ENCODE results near the gene COL23A1. TPM values are rescaled to one million over a fixed set of nuclear protein-coding genes. Genes with fewer than 3 reads are reported as not detected.

The COL23A1 gene
- total and polyA plus RNA-seq, 2 experiments from 2014 or later, result 4.8 to 8.2 TPM

- H3K9me3 Mint-ChIP-seq, result no peaks in the 10 kb centered on the region
- no peak for DNase-seq (ENCODE audit: low spot score)
- no peak overlapping the region for H3K4me3 Mint-ChIP-seq
- H3K27me3 ChIP-seq (ENCODE audit: insufficient read depth), result no peaks in the 10 kb centered on the region
- TF ChIP-seq CTCF (conservative IDR thresholded peaks at IDR 0.05; ENCODE audit: low read depth in 2 of 2) (no peak), POLR2AphosphoS5 (IDR thresholded peaks at IDR 0.05; ENCODE audit: low read depth) (no peak), NANOG (IDR thresholded peaks at IDR 0.05; ENCODE audit: borderline replicate concordance) (no peak), EZH2 (IDR thresholded peaks at IDR 0.05; ENCODE audit: low read depth, unreplicated experiment) (no peak), ZNF462 (CRISPR knock-in tag; IDR thresholded peaks at IDR 0.05) (no peak), ZNF331 (CRISPR knock-in tag; IDR thresholded peaks at IDR 0.05; ENCODE audit: low read depth) (no peak)
- H3K4me2 ChIP-seq, result no peak overlapping the region
- no peaks in the 10 kb centered on the region for H3K36me3 ChIP-seq (ENCODE audit: insufficient read depth)
- H3K4me3 ChIP-seq, result no peak overlapping the region
- no peaks in the 10 kb centered on the region for H4K20me1 ChIP-seq (replicated peaks; ENCODE audit: insufficient read depth)
- no peaks in the 10 kb centered on the region for H3K9me2 ChIP-seq (ENCODE audit: insufficient read depth)
- H3F3A ChIP-seq (replicated peaks; ENCODE audit: low read depth), result no peaks in the 10 kb centered on the region
- no peaks in the 10 kb centered on the region; the same call in 1 of the 2 replicates for H3K4me1 ChIP-seq (ENCODE audit: insufficient read depth)
- H2AFZ ChIP-seq, result no peak overlapping the region
- H3K36me3 Mint-ChIP-seq (ENCODE audit: low read depth), result no peaks in the 10 kb centered on the region
- no peak overlapping the region for H3K27ac Mint-ChIP-seq
- peaks cover 5% of the 10 kb centered on the region for H3K27me3 Mint-ChIP-seq (ENCODE audit: insufficient read depth, low read depth, poor library complexity)
- peaks cover 35% of the 10 kb centered on the region for H3K4me1 Mint-ChIP-seq
- no peaks in the 10 kb centered on the region for H3K79me2 ChIP-seq (replicated peaks; ENCODE audit: insufficient read depth)
- no peak overlapping the region for H3K27ac ChIP-seq (ENCODE audit: low read depth)
- ATAC-seq, result no peak
Observed at GRCh38 chr5:178389026-178389729, 201.0 kb downstream of the COL23A1 start.

All from GM23338 (cell line).